Naive thymus-derived CD4-positive, alpha-beta T cell (primary cell): ENCODE data around the gene RETN. TPM values are rescaled to one million over a fixed set of nuclear protein-coding genes. Genes with fewer than 3 reads are reported as not detected.

Source experiments
- ATAC-seq: fragments of 150-1000 bp; cut with Tn5 transposase; 2 replicates; pipeline ENCODE4 v1.10.0; 2021; ENCODE audit warnings: mild to moderate bottlenecking, moderate library complexity
- CTCF ChIA-PET: fragments of 350-600 bp; sonication (Branson Sonifier 250); formaldehyde crosslinking; loops from one replicate; lab custom pipeline; 2021; ENCODE audit warnings: antibody characterized with exemption; lab: Charles Lee
- POLR2A ChIA-PET: fragments of 350-600 bp; sonication (Branson Sonifier 250); formaldehyde crosslinking; loops from one replicate; lab custom pipeline; 2021; ENCODE audit warnings: antibody characterized with exemption, inconsistent platforms; lab: Charles Lee
- DNase-seq, 9 donors: peaks; one replicate each; pipeline versions ENCODE4 v3.0.0 to v3.0.0-alpha.2; 2020 to 2022; ENCODE audit warnings: mixed read lengths in 1 of 9
- H3K27ac ChIP-seq: one replicate; pipeline ENCODE4 v1.7.0; 2013; ENCODE audit warnings: mild to moderate bottlenecking, low read depth, low read length, moderate library complexity
- H3K27me3 ChIP-seq, 2 donors: one replicate each; pipeline ENCODE4 v1.7.0; 2013; ENCODE audit warnings: low read length in 2 of 2, mild to moderate bottlenecking in 2 of 2, moderate library complexity in 2 of 2; ENCODE audit not compliant: control insufficient read depth in 2 of 2, insufficient read depth in 2 of 2
- H3K36me3 ChIP-seq, 3 experiments: 1 replicate in 2 of 3; 2 replicates in 1 of 3; pipeline ENCODE4 v1.7.0; 2013; ENCODE audit warnings: low read length in 3 of 3, mild to moderate bottlenecking in 3 of 3, moderate library complexity in 1 of 3; ENCODE audit not compliant: insufficient read depth in 3 of 3, control insufficient read depth in 2 of 3
- H3K4me1 ChIP-seq, 2 donors: one replicate each; pipeline ENCODE4 v1.7.0; 2013; ENCODE audit warnings: low read length in 2 of 2, mild to moderate bottlenecking in 2 of 2, moderate library complexity in 1 of 2; ENCODE audit not compliant: control insufficient read depth in 2 of 2, insufficient read depth in 2 of 2
- H3K4me3 ChIP-seq: 2 replicates; pipeline ENCODE4 v1.7.0; 2013; ENCODE audit warnings: mild to moderate bottlenecking, low read length
- H3K9me3 ChIP-seq, 3 experiments: 1 replicate in 2 of 3; 2 replicates in 1 of 3; pipeline ENCODE4 v1.7.0; 2013; ENCODE audit warnings: low read length in 3 of 3; ENCODE audit not compliant: control insufficient read depth in 2 of 3
- H3K27ac Mint-ChIP-seq, 9 donors: one replicate each; pipeline ENCODE4 v1.8.0; 2020 to 2022; ENCODE audit warnings: mixed read lengths in 9 of 9, mild to moderate bottlenecking in 8 of 9, moderate library complexity in 5 of 9, inconsistent platforms in 2 of 9
- H3K27me3 Mint-ChIP-seq, 5 donors: one replicate each; pipeline ENCODE4 v1.8.0; 2021 to 2022; ENCODE audit warnings: mixed read lengths in 5 of 5, mild to moderate bottlenecking in 1 of 5
- H3K36me3 Mint-ChIP-seq, 5 donors: one replicate each; pipeline ENCODE4 v1.8.0; 2020 to 2022; ENCODE audit warnings: mixed read lengths in 5 of 5, mild to moderate bottlenecking in 3 of 5, inconsistent platforms in 1 of 5
- H3K4me1 Mint-ChIP-seq, 7 donors: one replicate each; pipeline ENCODE4 v1.8.0; 2020 to 2022; ENCODE audit warnings: mixed read lengths in 7 of 7, mild to moderate bottlenecking in 3 of 7, inconsistent platforms in 1 of 7
- H3K4me3 Mint-ChIP-seq, 10 donors: one replicate each; pipeline ENCODE4 v1.8.0; 2020 to 2022; ENCODE audit warnings: mild to moderate bottlenecking in 10 of 10, mixed read lengths in 10 of 10, moderate library complexity in 6 of 10, inconsistent platforms in 2 of 10
- H3K9me3 Mint-ChIP-seq, 11 donors: one replicate each; pipeline ENCODE4 v1.8.0; 2020 to 2022; ENCODE audit warnings: mixed read lengths in 11 of 11, mild to moderate bottlenecking in 4 of 11, inconsistent platforms in 1 of 11, moderate library complexity in 1 of 11
- intact Hi-C, 2 donors: fragments of 100-400 bp; cut with micrococcal nuclease; formaldehyde crosslinking; loops; one replicate each; pipeline ENCODE4 v1.15.1; 2023
- polyA plus RNA-seq, 2 donors: library from polyadenylated mRNA; unstranded; fragments of 300-500 nt; fragmentation: Illumina TruSeq; gene quantifications; one replicate each; pipeline ENCODE4 v1.2.3, GENCODE V29; 2021
- total RNA-seq, 6 experiments: library from RNA in 5 of 6; stranded (reverse) in 5 of 6; gene quantifications; 1 replicate in 5 of 6; 2 replicates in 1 of 6; pipeline ENCODE4 v1.2.3 and lab custom pipeline; 2021 to 2026

The RETN gene
- total and polyA plus RNA-seq, 7 experiments from 2014 or later: 3.4 TPM; not detected in 6

- peaks cover 0 to 3% (median 0%) of the 10 kb centered on the region in 11 donors for H3K9me3 Mint-ChIP-seq
- Histone ChIP-seq H3K9me3 (no peaks in the 10 kb centered on the region), H3K27ac (no peak overlapping the region), H3K27me3 (no peaks in the 10 kb centered on the region), H3K36me3 (peaks cover 12 to 85% (median 30%) of the 10 kb centered on the region in 3 experiments), H3K4me3 (no peak overlapping the region), H3K4me1 (peaks cover 10 to 12% of the 10 kb centered on the region in 2 donors)
- no peak for DNase-seq
- ChIA-PET POLR2A (interaction anchor here (1.4 kb wide), 1 partner anchor 11 kb away, joined by 4 read pairs; no protein-coding TSS in a partner anchor), CTCF (interaction anchor here (1.5 kb wide), 1 partner anchor 56 kb away, joined by 3 read pairs; the partner anchor contains the start of gene TRAPPC5)
- peaks cover 9 to 28% (median 17%) of the 10 kb centered on the region in 5 donors for H3K36me3 Mint-ChIP-seq
- no peak overlapping the region for H3K27ac Mint-ChIP-seq
- H3K4me1 Mint-ChIP-seq: peaks cover 18 to 31% (median 27%) of the 10 kb centered on the region in 7 donors
- intact Hi-C loops: loop anchor here (5.0 kb wide), 2 partner anchors 297 to 382 kb away; partner anchors contain the start of genes ELAVL1 (in 1 of the 2) and SNAPC2 (in 1 of the 2)
- no peak overlapping the region for H3K4me3 Mint-ChIP-seq
- no peaks in the 10 kb centered on the region for H3K27me3 Mint-ChIP-seq
- no peak for ATAC-seq
These were observed 44.0 kb upstream of the RETN start for GRCh38 chr19:7624810-7625209.

- H3K9me3 Mint-ChIP-seq: peaks cover 0 to 3% (median 0%) of the 10 kb centered on the region in 11 donors
- H3K4me3 Mint-ChIP-seq: no peak overlapping the region
- POLR2A ChIA-PET: interaction anchor here (1.4 kb wide), 1 partner anchor 10 kb away, joined by 4 read pairs; no protein-coding TSS in a partner anchor
- peaks cover 18 to 20% of the 10 kb centered on the region in 2 donors for H3K4me1 ChIP-seq
- no peaks in the 10 kb centered on the region for H3K27me3 Mint-ChIP-seq
- CTCF ChIA-PET: no interaction called here
- peaks cover 25 to 41% (median 37%) of the 10 kb centered on the region in 7 donors for H3K4me1 Mint-ChIP-seq
- DNase-seq (no peak), ATAC-seq (no peak)
- H3K27ac Mint-ChIP-seq: no peak overlapping the region
- H3K9me3 ChIP-seq: no peaks in the 10 kb centered on the region
- H3K27ac ChIP-seq: no peak overlapping the region
- no peaks in the 10 kb centered on the region for H3K27me3 ChIP-seq
- H3K36me3 ChIP-seq: peaks cover 12 to 75% (median 30%) of the 10 kb centered on the region in 3 experiments
- H3K4me3 ChIP-seq: no peak overlapping the region
- intact Hi-C loops: loop anchor here (5.0 kb wide), 2 partner anchors 296 to 381 kb away; partner anchors contain the start of genes ELAVL1 (in 1 of the 2) and SNAPC2 (in 1 of the 2)
- peaks cover 9 to 28% (median 17%) of the 10 kb centered on the region in 5 donors for H3K36me3 Mint-ChIP-seq
These were observed 43.0 kb upstream of the RETN start for GRCh38 chr19:7625763-7626372.

GRCh38 chr19:7627166-7627565 is 41.7 kb upstream of the RETN start:
- POLR2A ChIA-PET: interaction anchor here (1.0 kb wide), 1 partner anchor 12 kb away, joined by 3 read pairs; no protein-coding TSS in a partner anchor
- H3K36me3 Mint-ChIP-seq: peaks cover 5 to 23% (median 11%) of the 10 kb centered on the region in 5 donors
- intact Hi-C loops: loop anchor here (5.0 kb wide), 2 partner anchors 295 to 380 kb away; partner anchors contain the start of genes ELAVL1 (in 1 of the 2) and SNAPC2 (in 1 of the 2)

GRCh38 chr19:7628589-7629311 is 40.1 kb upstream of the RETN start:
- Histone ChIP-seq H3K4me3 (peak overlapping the region; percentile 89), H3K4me1 (peaks cover 19 to 21% of the 10 kb centered on the region in 2 donors), H3K36me3 (peaks cover 0 to 60% (median 11%) of the 10 kb centered on the region in 3 experiments), H3K27me3 (no peaks in the 10 kb centered on the region), H3K27ac (peak overlapping the region; percentile 92), H3K9me3 (no peaks in the 10 kb centered on the region)
- H3K4me1 Mint-ChIP-seq: peaks cover 25 to 53% (median 38%) of the 10 kb centered on the region in 7 donors
- CTCF ChIA-PET: interaction anchor here (1.5 kb wide), 1 partner anchor 172 kb away, joined by 3 read pairs; no protein-coding TSS in a partner anchor
- H3K27me3 Mint-ChIP-seq: no peaks in the 10 kb centered on the region
- peak overlapping the region; percentile 96 to 100 (median 99) for H3K27ac Mint-ChIP-seq
- peaks cover 0 to 3% (median 0%) of the 10 kb centered on the region in 11 donors for H3K9me3 Mint-ChIP-seq
- DNase-seq (no peak), ATAC-seq (no peak)
- peak overlapping the region; percentile 87 to 100 (median 98) for H3K4me3 Mint-ChIP-seq
- intact Hi-C loops: loop anchor here (1.0 to 5.0 kb wide), 10 partner anchors 9 to 379 kb away; partner anchors contain the start of genes MAP2K7 (in 2 of the 2), PNPLA6 (in 2 of the 2), SNAPC2 (in 2 of the 2) and STXBP2 (in 2 of the 2)
- POLR2A ChIA-PET: interaction anchor here (0.5 to 2.5 kb wide), 11 partner anchors 10 to 788 kb away, joined by 3 to 15 read pairs (median 6); partner anchors contain the start of genes ARHGEF18, MCOLN1, TIMM44 and TRAPPC5
- H3K36me3 Mint-ChIP-seq: peaks cover 0 to 14% (median 6%) of the 10 kb centered on the region in 5 donors

More at GRCh38 chr19:7627166-7627565, 41.7 kb upstream of the RETN start:
- H3K27me3 ChIP-seq: no peaks in the 10 kb centered on the region
- Mint-ChIP-seq H3K4me1 (peaks cover 25 to 53% (median 38%) of the 10 kb centered on the region in 7 donors), H3K4me3 (peak overlapping the region in 5 of 10 donors; percentile 30 to 100 (median 57)), H3K27me3 (no peaks in the 10 kb centered on the region), H3K9me3 (peaks cover 0 to 3% (median 0%) of the 10 kb centered on the region in 11 donors), H3K27ac (peak overlapping the region in 2 of 9 donors; percentile 47 to 51)
- peaks cover 9 to 68% (median 23%) of the 10 kb centered on the region in 3 experiments for H3K36me3 ChIP-seq
- H3K4me3 ChIP-seq: no peak overlapping the region
- peaks cover 19 to 21% of the 10 kb centered on the region in 2 donors for H3K4me1 ChIP-seq
- ATAC-seq (no peak), DNase-seq (no peak)
- CTCF ChIA-PET: no interaction called here
- H3K9me3 ChIP-seq: no peaks in the 10 kb centered on the region
- no peak overlapping the region for H3K27ac ChIP-seq

GRCh38 chr19:7629347-7630054 is 39.3 kb upstream of the RETN start, which contains the start of the genes PET100 and XAB2:
PET100 (plus strand) TSS chr19:7629793; CDS start chr19:7629834, 41 bp downstream.
XAB2 (minus strand) TSS chr19:7629545; CDS start chr19:7629527, 18 bp downstream.
- Histone ChIP-seq H3K27ac (peak within 1 kb of the TSS; percentile 92), H3K9me3 (no peaks in the 10 kb centered on the region), H3K4me1 (peaks cover 19 to 21% of the 10 kb centered on the region in 2 donors), H3K36me3 (peaks cover 0 to 53% (median 11%) of the 10 kb centered on the region in 3 experiments), H3K4me3 (peak within 1 kb of the TSS; percentile 89), H3K27me3 (no peaks in the 10 kb centered on the region)
- H3K9me3 Mint-ChIP-seq: peaks cover 0 to 3% (median 0%) of the 10 kb centered on the region in 11 donors
- H3K4me3 Mint-ChIP-seq: peak within 1 kb of the TSS; percentile 87 to 100 (median 98)
- H3K27ac Mint-ChIP-seq: peak within 1 kb of the TSS; percentile 96 to 100 (median 99)
- peak; percentile 81 to 97 (median 95) for DNase-seq
- peak; percentile 97 for ATAC-seq
- H3K4me1 Mint-ChIP-seq: peaks cover 25 to 57% (median 38%) of the 10 kb centered on the region in 7 donors
- H3K27me3 Mint-ChIP-seq: no peaks in the 10 kb centered on the region
- ChIA-PET CTCF (interaction anchor here (1.5 kb wide), 1 partner anchor 171 kb away, joined by 3 read pairs; no protein-coding TSS in a partner anchor), POLR2A (interaction anchor here (0.6 to 2.5 kb wide), 20 partner anchors 9 to 1205 kb away, joined by 3 to 15 read pairs (median 4); partner anchors contain the start of genes ARHGEF18, KHSRP, MCOLN1 and TIMM44)
- intact Hi-C loops: loop anchor here (1.0 to 5.0 kb wide), 10 partner anchors 8 to 378 kb away; partner anchors contain the start of genes MAP2K7 (in 2 of the 2), PNPLA6 (in 2 of the 2), SNAPC2 (in 2 of the 2) and STXBP2 (in 2 of the 2)
- H3K36me3 Mint-ChIP-seq: peaks cover 0 to 14% (median 6%) of the 10 kb centered on the region in 5 donors
